ENCODE data around the gene PRKCH.

DNA sequence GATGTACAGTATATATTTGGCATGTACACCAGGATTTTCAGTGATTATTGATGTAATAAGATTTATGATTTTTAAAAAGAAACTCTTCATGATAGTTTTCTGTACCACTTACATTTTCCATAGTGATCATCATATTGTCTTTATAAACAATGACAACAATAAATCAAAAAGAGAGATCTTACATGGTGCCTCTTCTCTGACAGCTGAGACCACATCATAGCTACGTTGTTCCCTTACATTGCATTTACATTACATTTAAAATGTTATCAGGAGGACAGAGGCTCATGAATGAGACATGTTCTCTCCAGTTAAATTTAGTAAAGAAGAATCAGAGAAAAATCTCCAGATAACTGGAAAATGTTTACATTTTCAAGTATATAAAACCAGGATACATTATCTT, 112.4 kb downstream of the PRKCH start:
- TF ChIP-seq, protein P1, sequence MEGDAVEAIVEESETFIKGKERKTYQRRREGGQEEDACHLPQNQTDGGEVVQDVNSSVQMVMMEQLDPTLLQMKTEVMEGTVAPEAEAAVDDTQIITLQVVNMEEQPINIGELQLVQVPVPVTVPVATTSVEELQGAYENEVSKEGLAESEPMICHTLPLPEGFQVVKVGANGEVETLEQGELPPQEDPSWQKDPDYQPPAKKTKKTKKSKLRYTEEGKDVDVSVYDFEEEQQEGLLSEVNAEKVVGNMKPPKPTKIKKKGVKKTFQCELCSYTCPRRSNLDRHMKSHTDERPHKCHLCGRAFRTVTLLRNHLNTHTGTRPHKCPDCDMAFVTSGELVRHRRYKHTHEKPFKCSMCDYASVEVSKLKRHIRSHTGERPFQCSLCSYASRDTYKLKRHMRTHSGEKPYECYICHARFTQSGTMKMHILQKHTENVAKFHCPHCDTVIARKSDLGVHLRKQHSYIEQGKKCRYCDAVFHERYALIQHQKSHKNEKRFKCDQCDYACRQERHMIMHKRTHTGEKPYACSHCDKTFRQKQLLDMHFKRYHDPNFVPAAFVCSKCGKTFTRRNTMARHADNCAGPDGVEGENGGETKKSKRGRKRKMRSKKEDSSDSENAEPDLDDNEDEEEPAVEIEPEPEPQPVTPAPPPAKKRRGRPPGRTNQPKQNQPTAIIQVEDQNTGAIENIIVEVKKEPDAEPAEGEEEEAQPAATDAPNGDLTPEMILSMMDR (IDR thresholded peaks at IDR 0.05): no peak
- TF ChIP-seq ZFX (IDR thresholded peaks at IDR 0.05; ENCODE audit: borderline replicate concordance): no peak

Data from 22Rv1 (cell line).